ENCODE measurements around the gene SCEL.

DNA sequence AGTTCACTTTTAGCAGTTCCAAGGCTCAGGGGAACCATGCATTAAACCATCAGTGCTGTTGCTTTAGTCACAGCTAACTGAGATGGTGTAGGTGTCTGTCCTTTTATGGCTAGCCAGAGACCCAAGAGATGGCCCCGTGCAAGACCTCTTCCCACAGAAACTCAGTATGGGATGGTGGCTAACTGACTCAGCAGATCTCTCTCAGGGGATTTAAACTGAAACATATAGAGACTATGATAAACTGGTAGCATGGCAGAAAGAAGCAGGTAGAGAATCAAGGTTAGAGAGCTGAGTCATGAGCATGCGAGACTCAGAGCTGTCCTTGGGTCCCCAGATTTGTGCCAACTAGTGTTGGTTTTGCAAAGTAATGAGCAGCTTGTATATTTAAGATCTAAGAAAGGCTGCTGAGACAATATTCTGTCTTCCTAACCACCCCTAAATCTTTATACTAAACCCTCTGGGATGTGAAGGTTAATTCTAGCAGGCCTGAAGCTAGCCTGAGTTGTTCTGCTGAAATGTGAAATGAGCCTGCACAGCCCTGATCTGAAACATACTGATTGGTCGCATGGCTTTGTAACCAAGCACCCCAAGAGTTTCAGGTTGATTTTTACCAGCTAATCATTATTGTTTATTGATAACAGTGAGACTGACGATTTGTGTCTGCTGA is 6.5 kb upstream of the SCEL start:
- TF ChIP-seq EZH2 (IDR thresholded peaks at IDR 0.05) (no peak), POLR2AphosphoS5 (IDR thresholded peaks at IDR 0.05; ENCODE audit: borderline replicate concordance, low read depth, low read length) (no peak), FOXP2 (optimal IDR thresholded peaks at IDR 0.05; ENCODE audit: control extremely low read depth, extremely low read length, insufficient read depth) (no peak)

All from SK-N-MC (cell line).